LNCaP clone FGC (cell line): Measurements from ENCODE around the gene TCF15.

Source experiments
- DNase-seq: peaks from one replicate; pipeline ENCODE4 v3.0.0-alpha.2; 2011; ENCODE audit warnings: low read depth
- H3K4me3 ChIP-seq: 2 replicates; pipeline ENCODE4 v1.5.1; 2011; ENCODE audit warnings: mild to moderate bottlenecking, low read depth, low read length, control low read depth
- CTCF ChIP-seq: IDR thresholded peaks from 2 replicates; pipeline ENCODE4 v1.5.1; 2012; ENCODE audit warnings: mild to moderate bottlenecking; ENCODE audit not compliant: control insufficient read depth, insufficient read depth; ENCODE audit errors: extremely low read depth

Gene TCF15

DNA sequence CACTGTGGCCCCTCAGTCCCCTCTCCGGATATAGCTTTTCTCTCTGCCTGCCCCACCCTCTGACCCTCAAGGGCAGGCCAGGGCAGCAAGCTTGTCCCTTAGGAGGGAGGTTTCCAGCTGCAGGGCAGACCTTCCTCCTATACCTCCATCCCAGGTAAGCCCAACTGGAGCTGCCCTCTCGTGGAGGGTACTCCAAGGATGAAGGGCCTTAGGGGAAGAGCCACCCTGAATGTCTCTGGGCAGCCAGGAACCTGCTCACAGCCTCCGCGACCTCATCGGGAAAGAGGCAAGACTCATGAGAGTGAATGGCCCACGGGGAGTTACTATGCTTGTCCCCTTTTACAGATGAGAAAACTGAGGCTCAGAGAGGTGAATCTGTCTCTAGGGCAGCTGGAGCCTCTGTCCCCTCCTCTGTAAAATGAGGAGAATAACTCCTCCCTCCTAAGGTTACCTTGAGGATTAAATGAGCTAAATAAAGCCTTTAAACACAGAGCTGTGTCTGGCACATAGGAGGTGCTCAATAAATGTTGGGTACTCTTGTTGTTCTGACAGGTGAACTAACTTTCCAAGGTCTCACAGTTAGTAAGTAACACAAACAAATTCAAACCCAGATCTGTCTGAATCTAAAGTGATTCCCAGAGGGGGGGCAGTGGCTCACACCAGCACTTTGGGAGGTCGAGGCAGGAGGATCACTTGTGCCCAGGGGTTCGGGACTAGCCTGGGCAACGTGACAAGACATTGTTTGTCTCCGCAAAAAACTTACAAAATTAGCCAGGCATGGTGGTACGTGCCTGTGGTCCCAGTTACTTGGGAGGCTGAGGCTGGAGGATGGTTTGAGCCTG is 30.8 kb upstream of the TCF15 start:
- no peak overlapping the region for H3K4me3 ChIP-seq
- no peak for DNase-seq
- no peak for TF ChIP-seq CTCF

GRCh38 chr20:638579-638978 is 28.5 kb upstream of the TCF15 start:
- no peak for DNase-seq
- no peak for TF ChIP-seq CTCF
- H3K4me3 ChIP-seq, result no peak overlapping the region

DNA sequence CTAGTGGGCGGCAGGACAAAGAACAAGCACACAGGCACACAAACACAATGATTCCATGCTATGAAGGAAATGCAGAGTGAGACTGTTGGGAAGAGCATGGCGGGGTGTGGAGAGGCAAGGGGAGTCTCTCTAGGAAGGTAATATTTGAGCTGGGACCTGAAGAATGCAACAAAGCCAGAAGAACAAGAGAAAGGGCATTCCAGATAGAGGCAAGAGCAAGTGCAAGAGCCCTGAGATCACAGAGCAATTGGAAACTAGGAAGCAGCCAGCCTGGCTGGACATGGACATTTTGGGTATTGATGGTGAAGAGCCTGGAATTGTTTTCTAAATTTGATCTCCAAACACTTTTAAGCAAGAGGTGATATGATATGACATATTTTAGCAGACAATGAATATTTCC is 27.4 kb upstream of the TCF15 start:
- no peak for DNase-seq
- H3K4me3 ChIP-seq, result no peak overlapping the region
- no peak for TF ChIP-seq CTCF

DNA sequence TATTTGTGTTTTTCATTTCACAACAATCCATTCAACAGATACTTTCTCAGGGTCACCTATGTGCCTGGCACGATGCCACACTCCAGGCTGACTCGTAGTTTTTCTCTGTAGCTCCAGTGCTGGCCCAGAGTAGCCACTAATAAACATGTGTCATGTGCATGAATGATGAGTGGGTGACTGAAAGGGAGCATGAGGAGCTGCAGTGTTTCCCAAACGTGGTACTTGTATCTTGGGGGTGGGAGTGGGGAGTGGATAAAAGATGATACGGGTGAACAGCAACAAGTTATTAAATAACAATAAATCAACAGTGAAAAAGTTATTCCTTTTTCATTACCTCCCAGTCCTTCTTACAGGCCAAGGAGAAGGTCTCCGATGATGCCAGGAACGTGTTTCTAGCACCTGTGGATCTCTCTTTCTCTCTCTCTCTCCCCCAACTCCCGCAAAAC is 25.8 kb upstream of the TCF15 start:
- no peak overlapping the region for H3K4me3 ChIP-seq
- no peak for TF ChIP-seq CTCF
- DNase-seq, result no peak

GRCh38 chr20:635028-635892 is 25.2 kb upstream of the TCF15 start:
- TF ChIP-seq CTCF, result no peak
- no peak for DNase-seq
- H3K4me3 ChIP-seq, result no peak overlapping the region

GRCh38 chr20:634148-634925 is 24.2 kb upstream of the TCF15 start:
- no peak for DNase-seq
- TF ChIP-seq CTCF, result no peak

More at GRCh38 chr20:634148-634925, 24.2 kb upstream of the TCF15 start:
- H3K4me3 ChIP-seq, result no peak overlapping the region
